Skin of body (tissue), 2 donors: ENCODE measurements around the gene MMAB. TPM values are rescaled to one million over a fixed set of nuclear protein-coding genes. Genes with fewer than 3 reads are reported as not detected.

Source experiments
- DNase-seq: peaks from one replicate; lab custom pipeline; 2025; lab: John Stamatoyannopoulos, UW
- total RNA-seq: library from RNA; depleted of rRNA; stranded (reverse); fragments of >200 nt; gene quantifications from one replicate; pipeline ENCODE4 v1.2.3, GENCODE V29; 2014

Gene MMAB
- total RNA-seq, 1 donor from 2014 or later = 17.9 TPM

DNA sequence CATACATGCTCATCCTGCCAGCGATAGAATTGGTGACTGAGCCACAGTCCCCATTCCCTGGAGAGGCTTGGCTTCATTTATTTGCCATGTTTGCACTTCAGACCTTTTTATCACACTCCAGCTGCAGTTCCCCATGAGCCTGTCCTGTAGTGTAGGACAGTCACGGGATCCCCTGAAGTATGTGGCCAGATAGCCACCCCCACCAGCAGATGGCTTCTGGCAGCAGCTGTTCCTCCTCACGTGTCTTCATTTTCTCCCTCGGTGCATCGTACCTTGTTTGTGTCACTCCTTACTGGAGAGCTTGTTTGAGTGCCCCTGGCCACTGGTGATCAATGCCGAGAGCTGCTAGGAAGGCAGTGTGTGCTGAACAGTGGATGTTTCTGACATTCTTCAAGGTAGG, 55.7 kb downstream of the MMAB start:
- no peak for DNase-seq

DNA sequence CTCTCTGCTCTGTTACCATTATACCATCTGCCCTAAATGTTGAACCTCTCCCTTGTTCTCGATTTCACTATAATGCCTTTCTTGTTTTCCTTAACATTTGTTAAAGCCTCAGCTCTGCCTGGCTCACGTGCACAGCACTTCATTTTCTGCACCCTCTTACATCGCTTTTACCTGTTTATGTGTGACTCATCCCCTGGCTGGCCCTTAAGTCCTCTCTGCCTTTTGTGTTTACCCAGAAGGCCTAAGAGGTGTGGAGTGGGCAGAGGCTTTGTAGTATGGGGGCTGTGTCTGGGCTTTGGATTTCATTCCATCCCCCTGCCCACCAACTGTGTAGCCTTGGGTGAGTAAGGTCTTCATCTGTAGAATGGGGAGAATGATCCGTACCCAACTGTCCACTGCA, 59.3 kb downstream of the MMAB start:
- DNase-seq = no peak

DNA sequence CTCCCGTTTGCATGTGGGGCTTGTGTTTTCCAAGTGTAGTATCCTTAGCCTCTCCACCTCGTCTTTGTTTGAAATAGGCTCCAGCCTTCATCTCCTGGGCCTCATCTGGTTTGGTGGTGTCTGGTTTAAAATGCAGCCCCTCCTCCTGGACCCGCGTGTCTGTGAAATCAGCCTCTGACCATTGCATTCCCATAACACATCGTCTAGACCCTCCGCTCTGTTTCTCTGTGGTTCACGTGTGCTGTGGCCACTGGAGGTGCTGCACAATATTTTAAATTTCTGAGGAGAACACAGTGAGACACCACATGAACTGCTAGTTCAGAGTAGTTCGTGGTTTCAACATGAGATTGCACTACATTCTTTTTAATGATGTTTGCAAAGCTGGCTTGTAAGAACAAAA, 60.3 kb downstream of the MMAB start:
- no peak for DNase-seq

DNA sequence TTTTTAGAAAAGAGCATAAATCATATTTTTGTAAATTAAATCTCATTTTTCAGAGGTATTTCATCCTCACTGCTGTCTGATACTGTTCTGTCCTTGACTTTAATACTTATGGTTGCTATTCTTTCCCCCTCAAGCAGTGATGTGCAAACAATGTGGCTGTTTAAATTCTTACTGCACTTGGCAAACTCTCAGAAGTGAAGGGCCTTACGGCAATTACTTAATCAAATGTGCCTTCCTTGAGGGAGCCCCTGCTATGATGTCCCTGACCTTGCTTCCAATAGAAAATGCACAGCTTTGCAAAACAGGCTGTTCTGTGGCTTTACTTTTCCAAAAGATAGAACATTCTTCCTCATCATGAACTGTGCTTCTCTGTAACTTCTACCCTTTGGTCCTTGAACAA, 60.7 kb downstream of the MMAB start:
- DNase-seq = no peak

DNA sequence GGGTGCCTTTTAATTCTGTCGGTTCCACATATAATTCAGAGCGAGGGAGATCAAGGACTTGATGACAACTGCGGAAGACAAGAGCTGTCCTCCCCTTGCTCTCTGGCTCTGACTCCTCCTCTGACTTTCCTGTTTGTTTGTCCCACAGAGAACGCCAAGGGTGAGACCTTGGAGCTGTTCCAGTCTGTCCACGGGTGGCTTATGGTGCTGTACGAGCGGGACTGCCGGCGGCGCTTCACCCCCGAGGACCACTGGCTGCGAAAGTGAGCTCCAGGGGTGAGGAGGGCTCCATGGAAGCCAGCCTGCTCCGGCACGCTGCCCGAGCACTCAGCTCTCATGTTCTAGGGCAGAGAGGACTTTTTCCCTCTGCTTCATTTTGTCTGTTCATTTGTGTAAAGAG, 63.1 kb downstream of the MMAB start:
- no peak for DNase-seq

DNA sequence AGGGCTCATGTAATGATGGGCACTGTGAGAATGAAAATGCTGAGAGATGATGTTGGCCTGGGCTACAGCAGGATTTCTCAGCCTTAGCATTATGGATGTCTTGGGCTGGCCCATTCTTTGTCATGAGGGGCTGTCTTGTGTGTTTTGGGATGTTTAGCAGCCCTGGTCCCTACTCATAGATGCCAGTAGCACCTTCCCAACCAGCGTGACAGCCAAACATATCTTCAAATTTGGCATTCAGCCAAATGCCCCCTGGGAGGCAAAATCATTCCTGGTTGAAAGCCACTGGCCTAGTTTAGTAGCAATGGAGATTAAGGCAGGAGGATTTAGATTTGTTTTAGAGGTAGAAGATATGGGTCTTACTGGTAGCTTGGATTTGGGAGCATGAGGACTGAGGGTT, 69.2 kb downstream of the MMAB start:
- DNase-seq = no peak

Other genes with a start within 250 kb of the MMAB start
- gene MYO1H, start 225.6 kb downstream of the MMAB start, total RNA-seq = 2.4 TPM
- gene KCTD10, start 96.2 kb downstream of the MMAB start, total RNA-seq = 33.4 TPM
- gene UBE3B, start 95.9 kb downstream of the MMAB start, total RNA-seq = 28.2 TPM
- gene MVK, start 290 bp upstream of the MMAB start, total RNA-seq = 12.3 TPM
- gene FAM222A, start 140.3 kb upstream of the MMAB start, total RNA-seq = 1.4 TPM